Activated CD8-positive, alpha-beta memory T cell treated with anti-CD3 and anti-CD28 coated beads for 24 hours (primary cell): ENCODE results near the gene CCDC85C.

Experiments used
- DNase-seq: peaks from one replicate; pipeline ENCODE4 v3.0.0-alpha.2; 2020

Gene CCDC85C

GRCh38 chr14:99519931-99520421 lies 84.0 kb downstream of the CCDC85C start:
- DNase-seq: no peak

DNA sequence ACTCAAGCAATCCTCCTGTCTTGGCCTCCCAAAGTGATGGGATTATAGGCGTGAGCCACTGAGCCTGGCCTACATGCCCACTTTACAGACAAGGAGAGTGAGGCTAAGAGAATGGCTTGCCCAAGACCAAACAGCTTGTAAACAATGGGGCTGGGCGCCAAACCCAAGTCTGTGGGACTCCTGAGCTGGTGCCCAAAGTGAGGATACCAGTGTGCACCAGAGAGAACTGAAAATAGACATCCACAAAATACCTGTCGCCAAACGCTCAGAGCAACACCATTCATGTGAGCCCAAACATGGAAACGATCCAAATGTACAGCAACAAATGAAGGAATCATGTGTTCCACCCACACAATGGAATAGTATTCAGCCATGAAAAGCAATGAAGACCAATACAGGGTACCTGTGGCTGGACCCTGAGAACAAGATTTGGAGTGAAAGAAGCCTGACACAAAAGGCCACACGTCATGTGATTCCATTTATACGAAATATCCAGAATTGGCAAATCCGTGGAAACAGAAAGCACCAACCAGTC lies 84.6 kb downstream of the CCDC85C start:
- no peak for DNase-seq

DNA sequence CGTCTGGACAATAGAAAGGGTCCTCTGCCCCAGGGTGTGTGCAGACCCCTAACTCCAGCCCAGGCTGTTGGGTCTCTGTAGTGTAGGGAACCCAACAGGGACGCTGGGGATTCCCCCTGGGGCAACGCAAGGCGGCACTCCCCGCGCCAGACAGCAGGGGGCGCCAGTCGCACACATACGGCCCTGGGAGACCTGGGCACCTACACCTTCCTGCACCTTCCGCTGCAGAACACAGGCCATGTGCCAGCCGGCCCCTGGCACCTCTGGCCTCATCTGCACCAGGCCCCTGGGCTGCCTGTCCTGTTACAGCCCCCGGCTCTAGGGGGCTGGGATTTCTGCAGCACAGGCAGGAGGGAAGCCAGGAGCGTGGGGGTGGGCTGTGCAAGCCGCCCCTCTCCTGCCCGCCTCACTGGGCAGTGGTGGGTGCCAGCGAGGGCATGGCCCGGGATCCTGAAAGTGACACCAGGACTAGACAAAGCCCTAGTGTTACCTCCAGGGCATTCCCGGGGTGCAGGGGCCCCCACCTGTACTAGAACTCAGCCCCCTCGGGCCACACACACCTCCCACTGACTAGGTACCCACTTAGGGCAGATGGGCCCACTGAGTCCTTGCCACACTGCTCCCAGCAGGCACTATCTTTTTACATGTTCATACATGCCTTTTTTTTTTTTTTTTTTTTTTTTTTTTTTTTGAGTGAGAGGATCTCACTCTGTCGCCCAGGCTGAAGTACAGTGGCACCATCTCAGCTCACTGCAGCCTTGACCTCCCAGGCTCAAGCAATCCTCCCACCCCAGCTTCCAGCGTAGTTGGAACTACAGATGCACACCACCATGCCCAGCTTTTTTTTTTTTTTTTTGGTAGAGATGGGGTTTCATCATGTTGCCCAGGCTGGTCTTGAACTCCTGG lies 85.3 kb downstream of the CCDC85C start:
- peak; percentile 96 for DNase-seq

DNA sequence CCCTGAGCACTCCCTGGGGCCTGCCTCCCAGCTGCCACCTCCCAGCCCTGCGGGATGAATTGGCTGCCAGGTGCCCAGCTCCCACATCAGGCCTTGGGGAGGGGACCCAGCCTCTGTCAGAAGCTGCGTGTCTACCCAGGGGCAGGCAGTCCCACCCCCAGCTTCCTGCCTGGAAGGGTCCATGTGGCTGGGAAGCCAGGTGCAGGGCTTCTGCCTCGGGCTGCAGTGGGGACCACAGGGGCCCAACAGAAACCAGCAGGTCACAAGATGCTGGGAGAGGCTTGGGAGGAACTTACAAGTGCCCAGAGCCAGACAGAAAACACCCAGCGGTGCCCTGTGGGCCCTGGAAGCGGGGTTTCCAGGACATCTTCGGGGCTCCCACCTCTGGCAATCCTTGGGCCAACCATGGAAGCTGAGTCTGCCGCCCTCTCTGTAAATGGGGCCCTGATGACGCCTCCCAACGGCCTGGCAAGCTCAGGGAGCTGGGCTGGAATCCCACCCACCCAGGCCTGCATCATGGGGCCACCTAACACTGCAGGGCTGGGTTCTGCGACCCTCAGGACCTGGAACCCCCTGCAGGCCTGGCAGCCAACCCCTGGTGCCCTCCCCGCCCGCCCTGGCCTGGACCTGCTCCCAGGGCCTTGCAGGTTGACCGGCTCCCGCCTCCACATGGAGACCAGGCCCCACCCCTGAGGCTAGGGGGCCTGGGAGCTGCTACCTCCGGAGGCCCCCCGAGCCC lies 86.2 kb downstream of the CCDC85C start:
- DNase-seq: no peak

GRCh38 chr14:99516871-99517642 lies 87.0 kb downstream of the CCDC85C start:
- DNase-seq: no peak

- no peak for DNase-seq
These were observed 87.7 kb downstream of the CCDC85C start for GRCh38 chr14:99516156-99516870.

- no peak for DNase-seq
These were observed 88.5 kb downstream of the CCDC85C start for GRCh38 chr14:99515301-99516155.

DNA sequence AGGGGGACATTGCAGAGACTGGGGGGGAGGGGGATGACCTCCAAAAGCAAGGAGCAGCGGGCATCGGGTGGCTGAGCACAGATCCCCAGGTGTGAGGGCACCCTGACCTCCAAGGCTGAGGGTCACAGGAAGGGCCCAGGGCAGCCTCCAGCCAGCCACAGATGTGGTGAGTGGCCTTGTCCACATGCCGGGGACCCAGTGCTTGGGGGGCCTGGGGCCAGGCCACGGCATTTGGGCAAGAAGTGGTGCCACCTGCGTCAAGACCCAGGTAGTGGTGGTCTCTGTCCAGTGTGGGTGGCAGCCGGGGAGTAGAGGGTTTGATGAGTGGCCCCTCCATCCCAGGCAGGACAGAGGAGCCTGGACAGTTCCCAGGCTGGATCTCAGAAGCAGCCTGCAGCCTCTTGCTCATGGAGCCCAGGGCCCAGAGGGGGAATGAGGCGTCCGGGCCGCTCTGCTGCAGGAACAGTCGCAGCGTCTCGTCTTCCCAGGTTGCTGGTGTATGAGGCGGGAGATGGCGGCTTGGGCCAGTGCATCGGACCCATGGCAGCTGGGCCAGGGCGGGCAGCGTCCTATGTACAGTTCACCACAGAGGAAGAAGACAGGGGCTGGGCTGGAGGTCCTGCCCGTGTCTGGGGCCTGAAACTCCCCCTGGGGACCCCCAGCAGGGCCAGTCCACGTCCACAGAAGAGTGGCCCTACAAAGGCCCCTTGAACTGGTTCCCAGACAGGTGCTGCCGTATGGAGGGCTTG lies 89.3 kb downstream of the CCDC85C start:
- no peak for DNase-seq

DNA sequence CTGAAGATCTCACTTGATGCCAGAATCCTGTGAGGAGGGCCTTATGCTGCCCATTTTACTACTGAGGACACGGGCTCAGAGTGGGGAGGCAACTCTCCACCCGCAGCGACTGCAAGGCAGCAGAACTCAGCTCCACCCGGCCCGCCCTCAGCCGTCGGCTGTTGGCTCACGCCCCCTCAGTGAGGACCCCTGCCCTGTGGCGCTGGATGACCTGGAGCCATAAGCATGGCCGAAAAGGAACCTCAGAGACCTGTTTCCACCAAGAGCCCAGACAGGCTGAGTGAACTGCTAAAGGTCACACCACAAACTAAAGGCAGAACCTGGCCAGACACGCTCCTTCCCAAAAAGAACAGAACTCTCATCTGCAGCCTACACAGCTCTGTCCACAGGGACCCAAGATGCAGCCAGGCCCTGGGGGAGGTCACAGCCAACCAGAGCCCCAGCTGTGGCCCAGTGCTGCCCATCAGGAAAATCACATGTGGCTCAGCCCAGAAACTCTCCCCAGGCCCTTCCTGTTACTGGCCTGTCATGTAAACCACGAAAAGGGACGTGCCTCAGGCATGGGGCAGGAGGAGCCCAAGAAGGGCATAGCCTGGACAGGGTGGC lies 90.0 kb downstream of the CCDC85C start:
- DNase-seq: no peak

DNA sequence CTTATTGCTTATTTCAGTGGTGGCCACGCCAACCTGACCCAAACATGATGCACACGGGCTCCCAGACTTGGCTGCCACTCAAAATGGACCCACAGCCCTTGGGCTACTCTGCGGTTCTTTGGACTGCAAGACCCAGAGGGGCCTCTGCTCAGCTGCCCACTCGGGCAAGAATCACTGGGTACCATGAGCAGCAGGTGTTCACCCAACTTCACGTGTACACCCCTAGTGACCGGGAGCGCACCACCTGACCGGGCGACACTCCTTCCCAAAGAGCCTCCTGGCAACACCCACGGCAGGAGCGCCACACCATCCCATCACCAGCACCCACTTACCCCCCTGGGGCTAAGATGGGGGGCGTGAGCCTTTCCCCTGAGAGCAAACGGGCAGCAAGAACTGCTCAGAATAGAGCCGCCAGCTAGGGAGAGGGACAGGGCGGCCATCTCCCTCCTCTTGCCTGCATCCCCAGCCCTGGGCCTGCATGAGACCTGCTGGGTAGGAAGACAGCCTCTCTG lies 90.8 kb downstream of the CCDC85C start:
- no peak for DNase-seq

GRCh38 chr14:99512571-99513182 lies 91.3 kb downstream of the CCDC85C start:
- peak; percentile 41 for DNase-seq

DNA sequence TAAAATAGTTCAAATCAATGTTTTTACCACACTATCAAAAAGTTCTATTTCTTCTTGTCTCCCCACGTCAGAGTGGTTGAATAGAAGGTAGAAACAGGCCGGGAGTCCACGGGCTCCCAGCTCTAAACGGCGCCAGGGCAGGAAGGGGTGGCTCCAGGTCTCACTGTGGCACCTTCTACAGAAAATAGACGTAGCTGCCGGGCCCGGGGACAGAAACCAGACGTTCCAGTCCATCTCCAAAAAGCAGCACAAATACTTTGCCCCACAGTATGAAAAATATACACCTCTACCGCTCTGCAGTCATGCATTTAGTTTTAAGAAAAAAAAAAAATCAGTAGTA lies 91.9 kb downstream of the CCDC85C start:
- DNase-seq: peak; percentile 45

- peak; percentile 48 for DNase-seq
These were observed 92.4 kb downstream of the CCDC85C start for GRCh38 chr14:99511421-99512109.

GRCh38 chr14:99510556-99511139 lies 93.4 kb downstream of the CCDC85C start:
- DNase-seq: peak; percentile 33

DNA sequence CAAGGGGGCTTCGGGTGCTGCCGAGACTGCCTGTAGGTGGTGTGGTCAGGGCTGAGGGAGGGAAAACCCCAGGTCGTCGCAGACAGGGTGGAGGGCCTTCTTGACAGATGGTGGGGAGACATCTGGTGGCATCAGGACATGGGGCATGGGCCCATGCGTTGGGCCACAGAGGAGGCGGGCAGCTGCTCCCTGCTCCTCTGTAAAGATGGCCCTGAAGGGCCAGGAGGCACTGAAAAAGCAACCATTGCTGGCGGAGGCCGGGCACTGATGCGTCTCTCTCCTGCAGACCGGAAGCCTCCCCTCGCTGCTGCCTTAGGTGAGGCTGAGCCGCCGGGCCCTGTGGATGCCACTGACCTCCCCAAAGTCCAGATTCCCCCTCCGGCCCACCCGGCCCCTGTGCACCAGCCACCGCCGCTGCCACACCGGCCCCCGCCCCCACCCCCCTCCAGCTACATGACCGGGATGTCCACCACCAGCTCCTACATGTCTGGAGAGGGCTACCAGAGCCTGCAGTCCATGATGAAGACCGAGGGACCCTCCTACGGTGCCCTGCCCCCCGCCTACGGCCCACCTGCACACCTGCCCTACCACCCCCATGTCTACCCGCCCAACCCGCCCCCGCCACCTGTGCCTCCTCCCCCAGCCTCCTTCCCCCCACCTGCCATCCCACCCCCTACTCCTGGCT lies 94.0 kb downstream of the CCDC85C start:
- DNase-seq: no peak

DNA sequence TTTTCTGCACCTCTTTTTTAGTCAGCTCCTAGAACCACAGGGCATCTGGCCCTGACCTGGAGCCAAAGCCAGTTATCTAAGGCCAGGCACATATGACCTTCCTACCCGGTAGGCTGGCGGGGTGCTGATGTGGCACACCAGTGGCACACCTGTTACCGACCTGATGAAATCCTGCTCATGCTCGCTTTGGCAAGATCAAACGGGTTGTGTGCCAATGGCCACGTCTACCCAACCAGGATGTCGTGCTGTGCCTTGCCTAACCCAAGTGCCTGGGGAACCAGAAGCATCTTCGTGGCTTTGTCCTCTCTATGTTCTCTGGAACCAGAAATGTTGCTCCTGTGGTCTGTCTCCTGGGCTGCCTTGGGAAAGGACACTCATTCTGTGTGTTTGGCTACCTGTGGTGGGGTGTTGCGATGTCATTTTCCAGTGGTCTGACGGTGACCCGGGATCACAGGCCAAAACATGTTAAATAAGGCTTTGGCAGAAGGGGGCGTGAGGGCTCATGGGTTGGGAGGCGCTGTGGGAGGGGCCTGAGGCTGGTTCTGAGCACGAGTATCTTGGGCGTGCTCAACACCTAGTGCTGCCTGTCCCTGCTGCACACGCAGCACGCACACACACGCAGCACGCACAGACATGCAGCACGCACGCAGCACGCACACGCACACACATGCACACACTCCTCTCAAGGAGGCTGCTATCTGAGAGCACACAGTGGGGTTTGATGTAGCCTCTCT lies 94.9 kb downstream of the CCDC85C start:
- DNase-seq: no peak
